DND-41 (cell line): Measurements from ENCODE around the gene ARHGAP24.

Source experiments
- ATAC-seq: fragments of 200-7000 bp; cut with Tn5 transposase; 3 replicates; pipeline ENCODE4 v1.9.1; 2021; ENCODE audit warnings: low read depth; ENCODE audit not compliant: insufficient read depth
- DNase-seq: peaks from one replicate; pipeline ENCODE4 v3.0.0-alpha.2; 2020
- H2AFZ ChIP-seq: 2 replicates; pipeline ENCODE4 v1.6.0; 2012; ENCODE audit warnings: low read depth, low read length
- H3K27ac ChIP-seq: 2 replicates; pipeline ENCODE4 v1.5.1; 2012; ENCODE audit warnings: low read length, inconsistent platforms
- H3K27me3 ChIP-seq: fragments of 200-600 bp; sonication (generic); 2 replicates; pipeline ENCODE4 v1.6.0; 2012; ENCODE audit warnings: low read length, mild to moderate bottlenecking, inconsistent platforms; ENCODE audit not compliant: insufficient read depth, poor library complexity
- H3K36me3 ChIP-seq: 2 replicates; pipeline ENCODE4 v1.5.1; 2012; ENCODE audit warnings: low read length, inconsistent platforms; ENCODE audit not compliant: insufficient read depth
- H3K4me1 ChIP-seq: 2 replicates; pipeline ENCODE4 v1.5.1; 2012; ENCODE audit warnings: mild to moderate bottlenecking, low read length; ENCODE audit not compliant: insufficient read depth
- H3K4me2 ChIP-seq: 2 replicates; pipeline ENCODE4 v1.6.0; 2012; ENCODE audit warnings: mild to moderate bottlenecking, moderate library complexity, low read length, inconsistent platforms; ENCODE audit not compliant: insufficient read depth
- H3K4me3 ChIP-seq, 2 experiments: fragments of 200-600 bp in 1 of 2; shearing (Covaris generic) in 1 of 2; 2 replicates each; pipeline ENCODE4 v1.5.1; 2012 to 2016; ENCODE audit warnings: inconsistent platforms in 2 of 2, low read length in 2 of 2, mild to moderate bottlenecking in 2 of 2, low read depth in 1 of 2, moderate library complexity in 1 of 2
- H3K79me2 ChIP-seq: 2 replicates; pipeline ENCODE4 v1.6.0; 2012; ENCODE audit warnings: low read length, inconsistent platforms; ENCODE audit not compliant: insufficient read depth
- H3K9ac ChIP-seq: 2 replicates; pipeline ENCODE4 v1.6.0; 2012; ENCODE audit warnings: low read depth, mild to moderate bottlenecking, inconsistent platforms, low read length, moderate library complexity
- H3K9me3 ChIP-seq: 2 replicates; pipeline ENCODE4 v1.5.1; 2012; ENCODE audit warnings: low read length, moderate library complexity, mild to moderate bottlenecking, inconsistent platforms; ENCODE audit not compliant: insufficient read depth, severe bottlenecking
- H4K20me1 ChIP-seq: 2 replicates; pipeline ENCODE4 v1.6.0; 2012; ENCODE audit warnings: low read length; ENCODE audit not compliant: insufficient read depth
- EZH2 ChIP-seq: IDR thresholded peaks from 3 replicates; pipeline ENCODE4 v1.6.1; 2012; ENCODE audit warnings: borderline replicate concordance, low read depth, mild to moderate bottlenecking, moderate library complexity, low read length, inconsistent platforms; ENCODE audit not compliant: severe bottlenecking
- TF ChIP-seq, protein P1 (sequence below): IDR thresholded peaks from 2 replicates; pipeline ENCODE4 v1.5.1; 2012; ENCODE audit warnings: borderline replicate concordance, low read length, moderate library complexity, mild to moderate bottlenecking; ENCODE audit not compliant: poor library complexity, severe bottlenecking; ENCODE audit errors: extremely low read depth

Gene ARHGAP24

DNA sequence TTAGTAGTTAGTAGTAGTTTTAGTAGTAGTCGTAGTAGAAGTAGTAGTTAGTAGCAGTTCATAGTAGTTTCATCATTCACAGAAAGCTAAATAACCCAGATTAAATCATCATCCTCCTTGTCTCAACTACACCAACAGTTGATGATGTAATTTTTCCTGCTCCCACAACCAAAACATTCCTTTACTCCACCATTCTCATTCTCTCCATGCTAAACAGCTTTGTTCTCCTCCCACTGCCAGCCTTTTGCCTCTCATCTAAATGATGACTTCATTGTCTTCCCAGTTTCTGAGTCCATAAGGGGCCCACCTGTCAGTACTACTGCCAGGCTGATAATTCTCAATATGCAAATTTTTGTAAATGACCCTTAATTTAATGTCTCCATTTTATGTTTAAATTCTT, 68.9 kb downstream of the ARHGAP24 start:
- Histone ChIP-seq H3K4me2 (no peak overlapping the region), H2AFZ (no peak overlapping the region), H3K9me3 (no peaks in the 10 kb centered on the region), H3K4me1 (no peaks in the 10 kb centered on the region), H3K79me2 (no peaks in the 10 kb centered on the region), H3K27ac (no peak overlapping the region), H3K4me3 (no peak overlapping the region), H3K27me3 (no peaks in the 10 kb centered on the region), H3K9ac (no peak overlapping the region), H3K36me3 (no peaks in the 10 kb centered on the region), H4K20me1 (no peaks in the 10 kb centered on the region)
- DNase-seq (no peak), ATAC-seq (no peak)
- no peak for TF ChIP-seq EZH2
- TF ChIP-seq, protein P1, sequence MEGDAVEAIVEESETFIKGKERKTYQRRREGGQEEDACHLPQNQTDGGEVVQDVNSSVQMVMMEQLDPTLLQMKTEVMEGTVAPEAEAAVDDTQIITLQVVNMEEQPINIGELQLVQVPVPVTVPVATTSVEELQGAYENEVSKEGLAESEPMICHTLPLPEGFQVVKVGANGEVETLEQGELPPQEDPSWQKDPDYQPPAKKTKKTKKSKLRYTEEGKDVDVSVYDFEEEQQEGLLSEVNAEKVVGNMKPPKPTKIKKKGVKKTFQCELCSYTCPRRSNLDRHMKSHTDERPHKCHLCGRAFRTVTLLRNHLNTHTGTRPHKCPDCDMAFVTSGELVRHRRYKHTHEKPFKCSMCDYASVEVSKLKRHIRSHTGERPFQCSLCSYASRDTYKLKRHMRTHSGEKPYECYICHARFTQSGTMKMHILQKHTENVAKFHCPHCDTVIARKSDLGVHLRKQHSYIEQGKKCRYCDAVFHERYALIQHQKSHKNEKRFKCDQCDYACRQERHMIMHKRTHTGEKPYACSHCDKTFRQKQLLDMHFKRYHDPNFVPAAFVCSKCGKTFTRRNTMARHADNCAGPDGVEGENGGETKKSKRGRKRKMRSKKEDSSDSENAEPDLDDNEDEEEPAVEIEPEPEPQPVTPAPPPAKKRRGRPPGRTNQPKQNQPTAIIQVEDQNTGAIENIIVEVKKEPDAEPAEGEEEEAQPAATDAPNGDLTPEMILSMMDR = no peak

- H3K4me1 ChIP-seq = no peaks in the 10 kb centered on the region
- H3K79me2 ChIP-seq = no peaks in the 10 kb centered on the region
- H3K4me2 ChIP-seq = no peak overlapping the region
- no peaks in the 10 kb centered on the region for H4K20me1 ChIP-seq
- H3K36me3 ChIP-seq = no peaks in the 10 kb centered on the region
- DNase-seq = no peak
- TF ChIP-seq EZH2 = no peak
- TF ChIP-seq, protein P1 = no peak
- H3K9me3 ChIP-seq = no peaks in the 10 kb centered on the region
- no peak for ATAC-seq
- H3K9ac ChIP-seq = no peak overlapping the region
- no peak overlapping the region for H3K4me3 ChIP-seq
- no peaks in the 10 kb centered on the region for H3K27me3 ChIP-seq
- no peak overlapping the region for H3K27ac ChIP-seq
- no peak overlapping the region for H2AFZ ChIP-seq
Measured at GRCh38 chr4:85544751-85545150, 69.8 kb downstream of the ARHGAP24 start.

GRCh38 chr4:85548116-85548515, 73.2 kb downstream of the ARHGAP24 start:
- H3K36me3 ChIP-seq = no peaks in the 10 kb centered on the region
- ATAC-seq (no peak), DNase-seq (no peak)
- no peak overlapping the region for H2AFZ ChIP-seq
- H3K4me3 ChIP-seq = no peak overlapping the region
- no peaks in the 10 kb centered on the region for H4K20me1 ChIP-seq
- no peak overlapping the region for H3K9ac ChIP-seq
- no peaks in the 10 kb centered on the region for H3K27me3 ChIP-seq
- TF ChIP-seq EZH2 = no peak
- TF ChIP-seq, protein P1 = no peak
- no peaks in the 10 kb centered on the region for H3K9me3 ChIP-seq
- H3K4me2 ChIP-seq = no peak overlapping the region
- no peak overlapping the region for H3K27ac ChIP-seq
- no peaks in the 10 kb centered on the region for H3K79me2 ChIP-seq
- no peaks in the 10 kb centered on the region for H3K4me1 ChIP-seq

DNA sequence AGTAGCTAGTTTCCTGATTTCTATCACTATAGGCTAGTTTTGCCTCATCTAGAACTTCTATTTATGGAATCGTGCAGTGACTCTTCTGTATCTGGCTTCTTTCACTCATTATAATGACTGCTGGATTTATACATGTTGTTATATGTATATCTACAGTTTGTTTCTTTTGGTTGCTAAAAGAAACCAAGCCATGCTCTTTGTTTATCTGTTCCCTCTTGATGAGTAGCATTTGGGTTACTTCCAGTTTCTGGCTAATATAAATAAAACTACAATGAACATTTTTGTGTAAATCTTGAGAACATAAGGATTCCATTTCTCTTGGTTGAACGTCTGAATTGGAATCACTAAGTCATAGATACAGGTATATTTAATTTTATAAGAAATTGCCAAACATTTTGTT, 73.9 kb downstream of the ARHGAP24 start:
- no peak overlapping the region for H3K4me2 ChIP-seq
- no peak overlapping the region for H3K27ac ChIP-seq
- no peak overlapping the region for H3K9ac ChIP-seq

More for the DNA sequence above, 73.9 kb downstream of the ARHGAP24 start:
- no peaks in the 10 kb centered on the region for H3K9me3 ChIP-seq
- TF ChIP-seq, protein P1 = no peak
- TF ChIP-seq EZH2 = no peak
- H4K20me1 ChIP-seq = no peaks in the 10 kb centered on the region
- no peak overlapping the region for H2AFZ ChIP-seq
- no peak for DNase-seq
- H3K4me1 ChIP-seq = no peaks in the 10 kb centered on the region
- no peak for ATAC-seq
- H3K36me3 ChIP-seq = no peaks in the 10 kb centered on the region
- H3K4me3 ChIP-seq = no peak overlapping the region
- no peaks in the 10 kb centered on the region for H3K79me2 ChIP-seq
- H3K27me3 ChIP-seq = no peaks in the 10 kb centered on the region
